ENCODE results near the gene SLC35E1.

Gene SLC35E1

GRCh38 chr19:16595097-16595496, 22.9 kb upstream of the SLC35E1 start:
- no peak for DNase-seq

- peak in 1 of 2 donors; percentile 64 for DNase-seq
These were observed 22.5 kb upstream of the SLC35E1 start for GRCh38 chr19:16594681-16595091.

GRCh38 chr19:16594131-16594586, 21.9 kb upstream of the SLC35E1 start:
- DNase-seq: peak; percentile 69 to 71

- no peak for DNase-seq
These were observed 21.0 kb upstream of the SLC35E1 start for GRCh38 chr19:16593181-16593580.

- DNase-seq: no peak
These were observed 19.8 kb upstream of the SLC35E1 start for GRCh38 chr19:16591803-16592556.

GRCh38 chr19:16590876-16591802, 18.9 kb upstream of the SLC35E1 start:
- no peak for DNase-seq

GRCh38 chr19:16589917-16590316, 17.7 kb upstream of the SLC35E1 start:
- DNase-seq: no peak

- DNase-seq: no peak
These were observed 16.8 kb upstream of the SLC35E1 start for GRCh38 chr19:16588824-16589577.

GRCh38 chr19:16587833-16588823, 15.9 kb upstream of the SLC35E1 start:
- peak; percentile 68 to 83 for DNase-seq

GRCh38 chr19:16586991-16587832, 15.0 kb upstream of the SLC35E1 start:
- DNase-seq: peak; percentile 45 to 76

- DNase-seq: no peak
These were observed 14.3 kb upstream of the SLC35E1 start for GRCh38 chr19:16586477-16586871.

GRCh38 chr19:16585808-16586476, 13.7 kb upstream of the SLC35E1 start:
- DNase-seq: peak; percentile 50 to 76

GRCh38 chr19:16585094-16585801, 13.0 kb upstream of the SLC35E1 start:
- no peak for DNase-seq

GRCh38 chr19:16584248-16585093, 12.3 kb upstream of the SLC35E1 start:
- DNase-seq: peak; percentile 95 to 96

- no peak for DNase-seq
These were observed 10.5 kb upstream of the SLC35E1 start for GRCh38 chr19:16582486-16583261.

GRCh38 chr19:16581971-16582343, 9.7 kb upstream of the SLC35E1 start:
- no peak for DNase-seq

- DNase-seq: no peak
These were observed 9.1 kb upstream of the SLC35E1 start for GRCh38 chr19:16581145-16581970.
